H1 (cell line): Measurements from ENCODE around the gene BRICD5. TPM values are rescaled to one million over a fixed set of nuclear protein-coding genes. Genes with fewer than 3 reads are reported as not detected.

ENCODE experiments used
- CTCF ChIA-PET: fragments of 300-600 bp; sonication (Branson Sonifier 250); formaldehyde crosslinking; loops from one replicate; lab custom pipeline; 2021; ENCODE audit not compliant: partially characterized antibody; lab: Charles Lee
- POLR2A ChIA-PET: fragments of 300-600 bp; sonication (Branson Sonifier 250); formaldehyde crosslinking; loops from one replicate; lab custom pipeline; 2021; ENCODE audit warnings: inconsistent platforms; ENCODE audit not compliant: partially characterized antibody; lab: Charles Lee
- DNase-seq, 2 experiments: peaks; one replicate each; pipeline versions ENCODE4 v3.0.0 to v3.0.0-alpha.2; 2010 to 2022; ENCODE audit warnings: low spot score in 2 of 2, low read depth in 1 of 2, mixed read lengths in 1 of 2
- FAIRE-seq: peaks from 2 replicates; lab custom pipeline; 2011; peaks lifted over from hg19 to GRCh38; lab: Jason Lieb, UNC
- H2AFZ ChIP-seq: 2 replicates; pipeline ENCODE4 v1.8.1; 2012; ENCODE audit warnings: low read length, inconsistent platforms
- H2AK5ac ChIP-seq: 2 replicates; pipeline ENCODE4 v1.6.1; 2013; ENCODE audit warnings: low read depth, low read length
- H2BK120ac ChIP-seq: replicated peaks from 2 replicates; pipeline ENCODE3; 2013; ENCODE audit warnings: low read depth, low read length, inconsistent platforms
- H2BK12ac ChIP-seq: 2 replicates; pipeline ENCODE4 v1.6.1; 2013; ENCODE audit warnings: low read depth, low read length
- H2BK15ac ChIP-seq: 2 replicates; pipeline ENCODE4 v1.6.1; 2013; ENCODE audit warnings: low read length
- H2BK20ac ChIP-seq: 2 replicates; pipeline ENCODE4 v1.6.1; 2013; ENCODE audit warnings: low read length
- H2BK5ac ChIP-seq: 2 replicates; pipeline ENCODE4 v1.6.1; 2013; ENCODE audit warnings: low read depth, low read length
- H3K14ac ChIP-seq: 2 replicates; pipeline ENCODE4 v1.6.1; 2013; ENCODE audit warnings: inconsistent platforms; ENCODE audit not compliant: insufficient read length
- H3K18ac ChIP-seq: 2 replicates; pipeline ENCODE4 v1.6.1; 2013; ENCODE audit warnings: low read length; ENCODE audit errors: extremely low read depth
- H3K23ac ChIP-seq: 2 replicates; pipeline ENCODE4 v1.6.1; 2013; ENCODE audit warnings: inconsistent platforms; ENCODE audit not compliant: insufficient read length
- H3K23me2 ChIP-seq: 2 replicates; pipeline ENCODE4 v1.6.1; 2013; ENCODE audit warnings: low read depth, low read length
- H3K27ac ChIP-seq: 2 replicates; pipeline ENCODE4 v1.6.1; 2011; ENCODE audit warnings: low read depth, low read length, inconsistent platforms
- H3K27me3 ChIP-seq, 4 experiments: replicated peaks in 1 of 4; 1 replicate in 1 of 4; 2 replicates in 3 of 4; pipeline versions ENCODE4 v1.6.1 to v1.8.1; 2011 to 2013; ENCODE audit warnings: low read length in 3 of 4, mild to moderate bottlenecking in 3 of 4, inconsistent platforms in 2 of 4, mixed read lengths in 2 of 4, moderate library complexity in 1 of 4; ENCODE audit not compliant: control insufficient read depth in 3 of 4, insufficient read depth in 3 of 4; ENCODE audit errors: extremely low read depth in 1 of 4
- H3K36me3 ChIP-seq, 4 experiments: 2 replicates each; pipeline versions ENCODE4 v1.6.1 to v1.8.1; 2011 to 2013; ENCODE audit warnings: mild to moderate bottlenecking in 4 of 4, low read length in 3 of 4, moderate library complexity in 2 of 4, control low read depth in 1 of 4, inconsistent platforms in 1 of 4; ENCODE audit not compliant: insufficient read depth in 4 of 4, control insufficient read depth in 2 of 4
- H3K4ac ChIP-seq: replicated peaks from 2 replicates; pipeline ENCODE3; 2013; ENCODE audit warnings: low read length, low read depth, mixed read lengths, inconsistent platforms; ENCODE audit not compliant: insufficient read length
- H3K4me1 ChIP-seq, 4 experiments: replicated peaks in 1 of 4; 1 replicate in 1 of 4; 2 replicates in 3 of 4; pipeline versions ENCODE4 v1.6.1 to v1.8.1; 2011 to 2013; ENCODE audit warnings: low read length in 3 of 4, inconsistent platforms in 2 of 4, mixed read lengths in 1 of 4; ENCODE audit not compliant: insufficient read depth in 4 of 4, control insufficient read depth in 3 of 4
- H3K4me2 ChIP-seq, 2 experiments: 2 replicates each; pipeline versions ENCODE4 v1.6.1 to v1.8.1; 2011 to 2013; ENCODE audit warnings: low read depth in 2 of 2, low read length in 2 of 2, control low read depth in 1 of 2, inconsistent platforms in 1 of 2, mild to moderate bottlenecking in 1 of 2; ENCODE audit not compliant: insufficient read depth in 1 of 2
- H3K4me3 ChIP-seq, 4 experiments: fragments of 200-600, 300-600 bp in 1 of 4; sonication (generic), shearing (Covaris generic), sonication (Bioruptor Twin) in 1 of 4; 2 replicates each; pipeline versions ENCODE4 v1.5.1 to v1.8.1; 2011 to 2016; ENCODE audit warnings: low read length in 4 of 4, low read depth in 3 of 4, control low read depth in 2 of 4, inconsistent platforms in 2 of 4, mild to moderate bottlenecking in 2 of 4, mixed read lengths in 1 of 4, moderate library complexity in 1 of 4; ENCODE audit not compliant: insufficient read depth in 2 of 4; ENCODE audit errors: extremely low read depth in 1 of 4
- H3K56ac ChIP-seq: replicated peaks from 2 replicates; pipeline ENCODE3; 2013; ENCODE audit warnings: low read depth, mild to moderate bottlenecking, mixed read lengths, low read length, inconsistent platforms; ENCODE audit not compliant: insufficient read length
- H3K79me1 ChIP-seq: 2 replicates; pipeline ENCODE4 v1.6.1; 2013; ENCODE audit warnings: low read depth, low read length, control low read depth
- H3K79me2 ChIP-seq, 2 experiments: 2 replicates each; pipeline versions ENCODE4 v1.6.1 to v1.8.1; 2012 to 2013; ENCODE audit warnings: low read length in 2 of 2, mild to moderate bottlenecking in 2 of 2, inconsistent platforms in 1 of 2; ENCODE audit not compliant: insufficient read depth in 2 of 2, control insufficient read depth in 1 of 2
- H3K9ac ChIP-seq, 4 experiments: replicated peaks in 1 of 4; 1 replicate in 1 of 4; 2 replicates in 3 of 4; pipeline versions ENCODE4 v1.6.1 to v1.8.1; 2011 to 2013; ENCODE audit warnings: low read depth in 3 of 4, low read length in 3 of 4, control low read depth in 2 of 4, mild to moderate bottlenecking in 2 of 4, moderate library complexity in 2 of 4, inconsistent platforms in 1 of 4; ENCODE audit errors: extremely low read depth in 1 of 4
- H3K9me3 ChIP-seq, 2 experiments: 2 replicates each; pipeline versions ENCODE4 v1.6.1 to v1.8.1; 2012 to 2013; ENCODE audit warnings: mild to moderate bottlenecking in 2 of 2, moderate library complexity in 2 of 2, control low read depth in 1 of 2, inconsistent platforms in 1 of 2, low read depth in 1 of 2, low read length in 1 of 2, mixed read lengths in 1 of 2; ENCODE audit not compliant: insufficient read depth in 2 of 2
- H4K20me1 ChIP-seq, 2 experiments: replicated peaks in 1 of 2; 2 replicates each; pipeline versions ENCODE3 to v1.8.1; 2011 to 2013; ENCODE audit warnings: inconsistent platforms in 2 of 2, low read length in 2 of 2, mild to moderate bottlenecking in 1 of 2; ENCODE audit not compliant: insufficient read depth in 2 of 2, control insufficient read depth in 1 of 2
- H4K5ac ChIP-seq: 2 replicates; pipeline ENCODE4 v1.6.1; 2013; ENCODE audit warnings: low read length, low read depth, mixed read lengths, inconsistent platforms; ENCODE audit not compliant: insufficient read length
- H4K8ac ChIP-seq: 2 replicates; pipeline ENCODE4 v1.8.0; 2013; ENCODE audit warnings: mild to moderate bottlenecking, moderate library complexity, low read length, inconsistent platforms; ENCODE audit not compliant: insufficient read depth; ENCODE audit errors: extremely low read depth
- H4K91ac ChIP-seq: replicated peaks from 2 replicates; pipeline ENCODE3; 2013; ENCODE audit warnings: low read length, mixed read lengths, inconsistent platforms; ENCODE audit not compliant: insufficient read length
- CEBPB ChIP-seq: IDR thresholded peaks from 2 replicates; pipeline ENCODE4 v1.6.1; 2012; ENCODE audit warnings: low read depth, low read length
- CREB1 ChIP-seq: IDR thresholded peaks from 2 replicates; pipeline ENCODE4 v1.6.1; 2012; ENCODE audit warnings: inconsistent platforms
- GTF2F1 ChIP-seq: IDR thresholded peaks from 2 replicates; pipeline ENCODE4 v1.6.1; 2012; ENCODE audit warnings: low read depth, low read length, improper control_type of control experiment, borderline replicate concordance
- JUND ChIP-seq: IDR thresholded peaks from 2 replicates; pipeline ENCODE4 v1.6.1; 2011; ENCODE audit warnings: mild to moderate bottlenecking, improper control_type of control experiment, low read length
- KDM5A ChIP-seq: fragments of 200-600 bp; IDR thresholded peaks from 2 replicates; pipeline ENCODE4 v1.7.1; 2012; ENCODE audit warnings: mild to moderate bottlenecking, low read length, inconsistent platforms, mixed read lengths
- POLR2AphosphoS5 ChIP-seq: IDR thresholded peaks from 2 replicates; pipeline ENCODE4 v1.6.1; 2011; ENCODE audit warnings: low read depth, low read length
- POU5F1 ChIP-seq: IDR thresholded peaks from 2 replicates; pipeline ENCODE4 v1.6.1; 2011; ENCODE audit warnings: low read depth, mild to moderate bottlenecking, low read length, moderate library complexity
- RAD21 ChIP-seq, 2 experiments: IDR thresholded peaks in 1 of 2; conservative IDR thresholded peaks in 1 of 2; 2 replicates each; pipeline ENCODE4 v1.6.1; 2011; ENCODE audit warnings: low read depth in 2 of 2, low read length in 2 of 2, improper control_type of control experiment in 1 of 2, inconsistent platforms in 1 of 2, mild to moderate bottlenecking in 1 of 2, moderate library complexity in 1 of 2
- RBBP5 ChIP-seq: IDR thresholded peaks from 2 replicates; pipeline ENCODE4 v1.7.1; 2012; ENCODE audit warnings: low read depth, mild to moderate bottlenecking, inconsistent platforms, low read length, moderate library complexity, borderline replicate concordance
- SP4 ChIP-seq: IDR thresholded peaks from 2 replicates; pipeline ENCODE4 v1.6.1; 2012; ENCODE audit warnings: low read length, inconsistent platforms
- SUZ12 ChIP-seq: fragments of 200-600 bp; sonication (generic); IDR thresholded peaks from 2 replicates; pipeline ENCODE4 v1.6.1; 2012; ENCODE audit warnings: mild to moderate bottlenecking, inconsistent platforms, low read length, moderate library complexity, mixed read lengths
- TEAD4 ChIP-seq: IDR thresholded peaks from 2 replicates; pipeline ENCODE4 v1.6.1; 2012; ENCODE audit warnings: low read depth, low read length, inconsistent platforms, mixed read lengths
- WGBS, 2 experiments: shearing (Covaris generic) in 1 of 2; methylation state at CpG; one replicate each; pipeline versions ENCODE4 v1.1.6 to v1.1.7; 2013 to 2015; ENCODE audit warnings: low lambda C conversion rate in 2 of 2, mixed read lengths in 2 of 2, inconsistent platforms in 1 of 2, low coverage in 1 of 2, missing lambda C conversion rate in 1 of 2; ENCODE audit not compliant: insufficient replicate concordance in 2 of 2, insufficient coverage in 1 of 2, insufficient read length in 1 of 2; ENCODE audit errors: extremely low coverage in 1 of 2, missing lambda C conversion rate in 1 of 2; 5-methylcytosine and 5-hydroxymethylcytosine counted together
- polyA plus RNA-seq, 7 experiments: library from polyadenylated mRNA; depleted of rRNA in 3 of 7; stranded (reverse) in 5 of 7; unstranded in 2 of 7; fragments of >200 nt in 5 of 7; fragments of 200-250 nt in 2 of 7; gene quantifications; 1 replicate in 5 of 7; 2 replicates in 1 of 7; 4 replicates in 1 of 7; pipeline versions ENCODE4 v1.2.1 to v1.2.3, GENCODE V29; 2011 to 2013; ENCODE audit warnings: missing spikeins in 2 of 7, mixed read lengths in 2 of 7
- total RNA-seq: library from RNA; stranded (reverse); fragmentation: NEBNext Ultra II Directional; extraction: Animal tissue kit (Norgen Biotek cat#: 25700); gene quantifications from 2 replicates; pipeline ENCODE4 v1.2.1, GENCODE V29; 2021

The BRICD5 gene
- total and polyA plus RNA-seq, 2 of the 8 experiments (the other 6 are each of a cell fraction or from before 2014, with no cell fraction given) = 8.5 to 14.2 TPM

DNA sequence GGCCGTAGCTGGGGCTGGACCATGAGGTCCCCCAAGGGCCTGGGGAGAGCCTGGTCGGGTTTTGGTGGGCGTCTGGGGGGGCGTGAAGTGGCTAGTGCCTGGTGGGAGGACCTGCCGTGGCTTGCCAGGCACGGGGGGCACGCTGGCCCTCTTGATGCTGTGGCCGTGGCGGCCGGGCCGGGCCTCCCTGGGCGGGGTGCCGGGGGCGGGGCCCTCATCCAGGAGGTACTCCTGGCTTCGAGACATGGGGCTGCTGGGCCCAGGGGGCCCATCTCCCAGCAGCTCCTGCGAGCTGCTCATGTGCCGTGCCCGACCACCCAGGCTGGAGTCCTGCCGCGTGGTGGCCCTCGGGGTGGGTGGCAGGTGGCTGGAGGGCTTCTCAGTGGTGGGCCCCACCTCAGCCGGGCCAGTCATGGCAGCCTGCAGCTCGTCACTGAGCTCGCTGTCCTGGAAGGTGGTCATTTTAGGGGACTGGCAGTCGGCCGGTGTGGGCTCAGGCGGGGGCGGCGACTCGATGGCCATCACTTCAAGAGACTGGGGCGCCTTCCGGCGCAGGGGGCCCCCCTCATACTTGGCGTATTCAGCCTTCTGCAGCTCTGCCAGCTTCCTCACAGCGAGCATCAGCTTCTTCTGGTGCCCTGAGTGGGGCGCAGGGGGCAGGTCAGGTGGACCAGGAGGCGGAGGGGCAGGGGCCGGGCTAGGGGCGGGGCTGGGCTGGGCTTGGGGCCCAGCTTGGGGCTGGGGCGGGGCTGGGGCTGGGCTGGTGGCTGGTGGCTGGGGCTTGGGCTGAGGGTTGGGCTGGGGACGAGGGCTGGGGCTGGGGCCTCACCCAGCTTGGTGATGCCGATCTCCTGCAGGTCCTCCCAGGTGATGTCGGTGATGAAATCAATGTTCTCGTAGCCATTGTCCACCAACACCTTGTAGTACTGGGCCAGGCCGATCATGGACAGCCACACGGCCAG is 29.4 kb downstream of the BRICD5 start:
- Histone ChIP-seq H3K23me2 (peaks cover 2% of the 10 kb centered on the region; the same call in 1 of the 2 replicates), H4K5ac (no peak overlapping the region), H2BK120ac (no peak overlapping the region), H3K36me3 (peaks cover 0 to 16% (median 3%) of the 10 kb centered on the region in 4 experiments; a peak in 5 of 8 replicates), H3K79me1 (no peaks in the 10 kb centered on the region), H4K91ac (no peak overlapping the region), H3K23ac (no peak overlapping the region), H3K27ac (no peak overlapping the region), H3K9ac (no peak overlapping the region; a peak in 1 of 7 replicates), H3K4me2 (no peak overlapping the region), H3K56ac (no peak overlapping the region), H3K9me3 (no peaks in the 10 kb centered on the region), H4K8ac (peak overlapping the region; percentile 25; the same call in 1 of the 2 replicates), H3K4ac (no peak overlapping the region), H3K14ac (no peak overlapping the region), H2AK5ac (no peak overlapping the region), H3K4me3 (no peak overlapping the region), H2AFZ (no peak overlapping the region), H3K18ac (no peak overlapping the region), H4K20me1 (peaks cover 0 to 10% of the 10 kb centered on the region in 2 experiments), H3K79me2 (no peaks in the 10 kb centered on the region), H2BK15ac (no peak overlapping the region), H2BK5ac (no peak overlapping the region), H2BK12ac (no peak overlapping the region), H3K27me3 (no peaks in the 10 kb centered on the region; a peak in 1 of 7 replicates), H3K4me1 (peaks cover 0 to 7% (median 2%) of the 10 kb centered on the region in 4 experiments; a peak in 4 of 7 replicates), H2BK20ac (no peak overlapping the region)
- DNase-seq (no peak), FAIRE-seq (no peak)
- POLR2A ChIA-PET = interaction anchor here (0.7 to 3.2 kb wide), 11 partner anchors 9 to 333 kb away, joined by 3 to 23 read pairs (median 4); partner anchors contain the start of genes ATP6V0C, DNASE1L2, MLST8 and RPS2
- 92% methylated on average over 30 of the region's 46 CpGs; no CpG with 5 or more reads in 1 of the 2 experiments for WGBS, 2 experiments
- CTCF ChIA-PET = interaction anchor here (1.0 to 1.9 kb wide), 5 partner anchors 13 to 320 kb away, joined by 3 to 5 read pairs (median 4); no protein-coding TSS in a partner anchor
- TF ChIP-seq CEBPB = no peak
- TF ChIP-seq POU5F1 = no peak
- TF ChIP-seq CREB1 = no peak
- TF ChIP-seq TEAD4 = no peak
- no peak for TF ChIP-seq RAD21 (IDR thresholded peaks at IDR 0.05 in 1 of 2, conservative IDR thresholded peaks at IDR 0.05 in 1 of 2; ENCODE audit: low read depth in 2 of 2, low read length in 2 of 2)
- no peak for TF ChIP-seq SUZ12
- TF ChIP-seq SP4 = no peak
- TF ChIP-seq KDM5A = no peak
- TF ChIP-seq POLR2AphosphoS5 = no peak
- TF ChIP-seq JUND = no peak
- no peak for TF ChIP-seq RBBP5
- TF ChIP-seq GTF2F1 = no peak
